GM12801 (cell line): Measurements from ENCODE around the gene DMTF1.

Source experiments
- TF ChIP-seq, protein P1 (sequence below): IDR thresholded peaks from one replicate; pipeline ENCODE4 v1.5.1; 2011; ENCODE audit warnings: control low read depth; ENCODE audit not compliant: insufficient read length; ENCODE audit errors: extremely low read depth

The DMTF1 gene

DNA sequence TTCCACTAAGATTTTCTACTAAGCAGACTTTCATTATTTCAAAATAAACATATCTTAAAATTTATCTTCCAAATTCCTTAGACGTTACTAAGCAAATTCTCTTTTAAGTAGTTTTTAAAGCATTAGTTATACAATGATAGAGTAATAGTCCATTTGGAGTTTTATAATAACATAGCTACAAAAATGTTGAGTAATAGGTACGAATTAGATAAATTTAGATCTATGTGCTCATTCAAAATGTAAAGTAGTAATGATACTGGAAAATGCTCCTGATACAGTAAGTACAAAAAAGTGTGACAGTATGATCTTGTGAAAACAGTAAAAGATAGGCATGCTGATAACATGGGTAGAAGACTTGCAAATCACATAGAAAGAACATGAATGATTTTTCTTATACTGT lies 4.5 kb downstream of the DMTF1 start:
- TF ChIP-seq, protein P1, sequence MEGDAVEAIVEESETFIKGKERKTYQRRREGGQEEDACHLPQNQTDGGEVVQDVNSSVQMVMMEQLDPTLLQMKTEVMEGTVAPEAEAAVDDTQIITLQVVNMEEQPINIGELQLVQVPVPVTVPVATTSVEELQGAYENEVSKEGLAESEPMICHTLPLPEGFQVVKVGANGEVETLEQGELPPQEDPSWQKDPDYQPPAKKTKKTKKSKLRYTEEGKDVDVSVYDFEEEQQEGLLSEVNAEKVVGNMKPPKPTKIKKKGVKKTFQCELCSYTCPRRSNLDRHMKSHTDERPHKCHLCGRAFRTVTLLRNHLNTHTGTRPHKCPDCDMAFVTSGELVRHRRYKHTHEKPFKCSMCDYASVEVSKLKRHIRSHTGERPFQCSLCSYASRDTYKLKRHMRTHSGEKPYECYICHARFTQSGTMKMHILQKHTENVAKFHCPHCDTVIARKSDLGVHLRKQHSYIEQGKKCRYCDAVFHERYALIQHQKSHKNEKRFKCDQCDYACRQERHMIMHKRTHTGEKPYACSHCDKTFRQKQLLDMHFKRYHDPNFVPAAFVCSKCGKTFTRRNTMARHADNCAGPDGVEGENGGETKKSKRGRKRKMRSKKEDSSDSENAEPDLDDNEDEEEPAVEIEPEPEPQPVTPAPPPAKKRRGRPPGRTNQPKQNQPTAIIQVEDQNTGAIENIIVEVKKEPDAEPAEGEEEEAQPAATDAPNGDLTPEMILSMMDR: no peak

DNA sequence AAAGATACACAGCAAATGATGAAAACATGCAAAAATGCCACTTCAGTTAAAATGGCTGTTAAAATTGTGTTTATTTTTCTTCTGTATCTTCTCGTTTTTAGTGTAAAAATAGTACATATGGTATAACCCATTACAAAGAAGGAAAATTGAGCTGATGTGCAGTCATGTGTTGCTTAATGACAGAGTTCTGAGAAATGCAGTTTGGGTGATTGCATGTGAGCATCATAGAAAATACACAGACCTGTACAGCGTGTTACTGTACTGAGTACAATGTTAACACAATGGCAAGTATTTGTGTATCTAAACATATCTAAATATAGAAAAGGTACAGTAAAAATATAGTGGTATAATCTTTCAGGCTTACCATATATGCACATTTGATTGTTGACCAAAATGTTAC lies 7.3 kb downstream of the DMTF1 start:
- TF ChIP-seq, protein P1: no peak

DNA sequence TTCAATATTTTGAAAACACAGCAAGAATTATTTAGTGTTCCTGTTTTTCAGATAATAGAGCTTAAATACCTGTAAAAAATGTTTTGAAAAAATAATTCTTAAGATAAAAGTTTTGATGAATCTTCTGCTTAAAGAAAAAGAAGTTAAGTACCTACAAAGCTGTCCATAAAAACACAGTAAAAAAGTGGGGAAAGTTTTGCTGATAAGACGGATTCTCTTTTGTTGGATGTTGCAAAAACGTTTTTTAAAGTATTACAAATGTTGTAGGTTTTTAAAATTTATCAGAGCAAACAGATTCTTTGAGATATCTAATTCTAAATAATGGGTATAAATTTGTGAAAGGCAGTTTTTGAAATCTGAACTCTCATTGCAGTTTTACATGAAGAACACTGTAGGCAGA lies 12.2 kb downstream of the DMTF1 start:
- TF ChIP-seq, protein P1: no peak

DNA sequence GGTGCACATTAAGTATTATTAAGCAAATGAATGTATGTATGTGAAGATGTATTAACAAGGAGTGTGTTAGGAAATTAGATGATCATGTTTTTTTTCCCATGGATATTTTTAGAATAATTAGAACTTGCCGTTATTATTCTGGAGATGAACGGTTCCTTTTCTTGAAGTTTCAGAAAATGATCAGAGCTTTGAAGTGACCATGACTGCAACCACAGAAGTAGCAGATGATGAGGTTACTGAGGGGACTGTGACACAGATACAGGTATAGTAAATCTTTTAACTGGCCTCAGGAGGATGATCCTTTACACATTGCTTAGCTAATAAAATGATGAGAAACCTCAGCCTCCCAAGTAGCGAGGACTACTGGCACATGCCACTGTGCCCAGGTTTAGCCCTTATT lies 18.6 kb downstream of the DMTF1 start:
- TF ChIP-seq, protein P1: no peak

DNA sequence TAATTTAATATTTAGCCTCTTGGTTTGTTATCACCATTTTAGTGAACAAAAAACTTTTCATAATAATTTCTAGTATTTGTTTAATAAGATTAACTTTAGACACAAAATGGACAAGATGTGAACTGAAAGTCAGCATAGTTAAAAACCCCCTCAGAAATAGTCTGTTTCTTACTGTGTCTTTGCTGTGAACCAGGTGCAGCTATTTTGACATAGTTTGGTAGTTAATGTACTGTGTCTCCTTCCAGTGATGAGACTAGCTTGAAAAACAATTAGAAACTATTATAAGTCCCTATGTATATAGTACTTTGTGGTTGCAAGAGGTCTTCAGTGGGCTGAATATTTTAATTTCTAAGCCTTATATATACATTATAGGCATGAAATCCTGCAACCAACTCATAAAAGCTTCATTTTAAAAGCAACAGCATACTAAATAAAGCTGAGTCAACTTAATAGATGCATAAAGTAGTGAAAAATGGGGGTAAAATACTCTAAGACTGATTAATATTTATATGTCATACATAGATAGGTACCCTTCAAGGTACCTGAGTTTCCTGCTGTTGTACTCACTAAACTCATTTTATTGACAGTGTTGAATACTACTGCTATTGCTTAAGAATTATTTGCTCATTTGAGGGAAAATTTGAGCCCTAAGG lies 19.2 kb downstream of the DMTF1 start:
- TF ChIP-seq, protein P1: no peak

DNA sequence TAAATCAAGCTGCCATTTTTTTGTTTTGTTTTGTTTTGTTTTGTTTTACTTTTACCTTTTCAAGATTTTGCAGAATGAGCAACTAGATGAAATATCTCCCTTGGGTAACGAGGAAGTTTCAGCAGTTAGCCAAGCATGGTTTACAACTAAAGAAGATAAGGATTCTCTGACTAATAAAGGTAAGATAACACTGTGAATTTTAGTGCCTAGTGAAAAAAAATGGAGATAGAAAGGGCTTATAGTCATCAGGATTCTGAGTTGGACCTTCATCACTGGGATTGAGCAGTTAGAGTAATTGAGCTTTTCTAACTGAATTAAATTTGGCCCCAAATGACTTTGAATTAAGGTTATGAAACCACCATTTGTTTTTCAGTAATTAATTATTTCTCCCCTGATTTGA lies 21.2 kb downstream of the DMTF1 start:
- TF ChIP-seq, protein P1: no peak

DNA sequence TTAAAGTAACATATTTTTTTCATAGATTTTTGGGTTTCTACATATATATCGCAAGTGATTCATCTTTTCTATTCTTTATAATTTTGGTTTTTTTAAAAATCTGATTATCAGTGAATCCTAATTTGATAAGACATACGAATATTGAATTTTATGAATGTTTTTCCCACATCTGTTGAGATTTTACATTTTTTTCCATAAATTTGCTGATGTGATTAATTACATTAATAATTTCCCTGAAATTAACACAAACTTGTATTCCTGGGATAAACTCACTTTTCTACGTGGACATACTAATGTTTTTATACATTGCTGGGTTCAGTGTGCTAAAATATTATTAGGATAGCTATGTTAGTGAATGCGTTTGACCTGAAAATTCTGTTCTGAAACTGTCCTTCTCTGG lies 26.1 kb downstream of the DMTF1 start:
- TF ChIP-seq, protein P1: no peak
